ENCODE data around the gene RABL2A.
"Not testable (repeated sequence)": the region's sequence is repeated elsewhere in the genome, so short reads cannot be mapped to it uniquely, and the experiment has no call there.

RABL2A gene

GRCh38 chr2:113626616-113627330, at the start of gene RABL2A:
Gene RABL2A (plus strand): TSS chr2:113627266. CDS start chr2:113628607, 1,341 bp downstream.
- not testable (repeated sequence) for DNase-seq

- DNase-seq, result not testable (repeated sequence)
These were observed 48.6 kb upstream of the RABL2A start for GRCh38 chr2:113578508-113578907.

- DNase-seq, result not testable (repeated sequence)
These were observed 44.6 kb upstream of the RABL2A start for GRCh38 chr2:113582473-113582872.

GRCh38 chr2:113583521-113584225, 43.4 kb upstream of the RABL2A start:
- DNase-seq, result not testable (repeated sequence)

DNA sequence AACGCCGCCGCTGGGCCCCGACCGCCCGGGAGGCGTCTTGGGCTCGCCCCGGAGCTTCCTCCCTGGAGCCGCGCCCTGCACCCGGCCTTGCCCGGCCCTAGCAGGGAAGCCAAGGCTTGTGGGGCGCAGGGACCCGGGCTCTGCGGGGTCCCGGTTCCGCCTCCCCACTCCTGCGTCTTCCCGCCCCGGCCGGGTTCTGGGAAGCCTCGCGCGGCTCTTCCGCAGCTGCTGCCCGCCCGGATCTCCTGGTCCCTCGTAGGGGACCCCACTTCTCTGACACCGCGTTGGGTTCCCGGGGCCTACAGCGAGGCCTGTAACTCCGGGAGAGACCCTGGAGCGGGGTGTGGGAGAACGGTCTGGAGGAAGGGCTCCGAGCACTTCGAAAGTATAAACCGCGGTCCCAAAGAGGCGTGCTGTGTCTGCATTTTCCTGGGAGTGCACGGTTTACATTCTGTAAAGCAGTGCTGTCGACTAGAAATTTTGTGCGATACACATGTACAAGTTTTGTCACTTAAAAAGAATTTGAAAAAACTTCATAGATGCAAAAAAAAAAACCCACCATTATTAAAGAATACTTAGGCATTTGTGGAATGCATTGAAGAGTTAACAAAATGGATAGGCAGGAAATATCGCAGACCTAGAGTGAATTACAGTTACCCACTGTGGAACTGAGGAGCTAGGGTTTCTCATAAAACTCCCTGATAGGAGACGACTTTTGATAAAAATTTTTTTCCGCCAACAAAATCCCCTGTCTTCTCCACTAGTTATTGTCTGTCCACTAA, 42.6 kb upstream of the RABL2A start:
- not testable (repeated sequence) for DNase-seq

DNA sequence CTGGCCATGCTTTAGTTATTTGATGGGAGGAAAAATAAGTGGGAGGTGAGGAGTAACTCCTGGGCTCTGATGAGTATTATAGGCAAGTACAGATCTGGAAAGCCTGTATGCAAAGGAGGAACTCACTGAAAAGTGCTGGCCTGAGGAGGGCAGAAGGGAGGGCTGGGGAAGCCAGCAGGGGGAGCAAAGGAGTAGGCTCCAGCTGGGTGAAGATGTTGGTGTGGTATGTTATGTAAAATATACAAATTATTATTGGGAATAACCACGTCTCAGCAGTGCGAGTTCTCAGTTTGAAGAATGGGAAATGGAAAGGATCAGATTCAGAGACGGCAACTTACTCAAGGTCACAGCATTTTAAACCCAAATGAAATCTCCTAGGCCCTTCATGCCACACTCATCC, 39.9 kb upstream of the RABL2A start:
- DNase-seq, result not testable (repeated sequence)

GRCh38 chr2:113589591-113589990, 37.5 kb upstream of the RABL2A start:
- DNase-seq, result not testable (repeated sequence)

GRCh38 chr2:113591926-113592325, 35.1 kb upstream of the RABL2A start:
- DNase-seq, result not testable (repeated sequence)

GRCh38 chr2:113593280-113593679, 33.8 kb upstream of the RABL2A start:
- DNase-seq, result not testable (repeated sequence)

DNA sequence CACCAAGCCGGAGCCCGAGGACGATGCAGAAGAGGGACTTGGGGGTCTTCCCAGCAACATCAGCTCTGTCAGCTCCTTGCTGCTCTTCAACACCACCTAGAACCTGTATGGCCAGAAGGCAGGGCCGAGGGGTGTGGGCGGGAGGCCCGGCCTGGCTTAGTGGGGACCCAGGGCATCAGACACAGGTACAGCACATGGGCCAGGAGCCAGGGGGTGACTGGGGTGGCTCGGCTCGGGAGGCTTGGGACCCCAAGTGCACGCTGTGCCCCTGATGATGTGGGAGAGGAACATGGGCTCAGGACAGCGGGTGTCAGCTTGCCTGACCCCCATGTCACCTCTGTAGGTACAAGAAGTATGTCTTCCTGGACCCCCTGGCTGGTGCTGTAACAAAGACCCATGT, 31.3 kb upstream of the RABL2A start:
- not testable (repeated sequence) for DNase-seq

DNA sequence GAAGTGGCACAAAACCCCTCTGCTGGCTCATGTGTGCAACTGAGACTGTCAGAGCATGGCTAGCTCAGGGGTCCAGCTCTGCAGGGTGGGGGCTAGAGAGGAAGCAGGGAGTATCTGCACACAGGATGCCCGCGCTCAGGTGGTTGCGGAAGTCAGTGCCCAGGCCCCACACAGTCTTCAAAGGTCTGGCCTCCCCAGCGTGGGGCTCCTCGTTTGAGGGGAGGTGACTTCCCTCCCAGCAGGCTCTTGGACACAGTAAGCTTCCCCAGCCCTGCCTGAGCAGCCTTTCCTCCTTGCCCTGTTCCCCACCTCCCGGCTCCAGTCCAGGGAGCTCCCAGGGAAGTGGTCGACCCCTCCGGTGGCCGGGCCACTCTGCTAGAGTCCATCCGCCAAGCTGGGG, 29.9 kb upstream of the RABL2A start:
- not testable (repeated sequence) for DNase-seq

- not testable (repeated sequence) for DNase-seq
These were observed 29.5 kb upstream of the RABL2A start for GRCh38 chr2:113597572-113597971.

GRCh38 chr2:113598180-113598579, 28.9 kb upstream of the RABL2A start:
- not testable (repeated sequence) for DNase-seq

DNA sequence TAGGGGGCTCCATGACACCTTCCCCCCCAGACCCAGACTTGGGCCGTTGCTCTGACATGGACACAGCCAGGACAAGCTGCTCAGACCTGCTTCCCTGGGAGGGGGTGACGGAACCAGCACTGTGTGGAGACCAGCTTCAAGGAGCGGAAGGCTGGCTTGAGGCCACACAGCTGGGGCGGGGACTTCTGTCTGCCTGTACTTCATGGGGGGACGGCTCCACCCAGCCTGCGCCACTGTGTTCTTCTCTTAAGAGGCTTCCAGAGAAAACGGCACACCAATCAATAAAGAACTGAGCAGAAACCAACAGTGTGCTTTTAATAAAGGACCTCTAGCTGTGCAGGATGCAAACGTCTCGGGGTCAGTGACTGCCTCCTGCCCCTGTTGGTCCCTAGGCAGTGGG, 28.3 kb upstream of the RABL2A start:
- not testable (repeated sequence) for DNase-seq

DNA sequence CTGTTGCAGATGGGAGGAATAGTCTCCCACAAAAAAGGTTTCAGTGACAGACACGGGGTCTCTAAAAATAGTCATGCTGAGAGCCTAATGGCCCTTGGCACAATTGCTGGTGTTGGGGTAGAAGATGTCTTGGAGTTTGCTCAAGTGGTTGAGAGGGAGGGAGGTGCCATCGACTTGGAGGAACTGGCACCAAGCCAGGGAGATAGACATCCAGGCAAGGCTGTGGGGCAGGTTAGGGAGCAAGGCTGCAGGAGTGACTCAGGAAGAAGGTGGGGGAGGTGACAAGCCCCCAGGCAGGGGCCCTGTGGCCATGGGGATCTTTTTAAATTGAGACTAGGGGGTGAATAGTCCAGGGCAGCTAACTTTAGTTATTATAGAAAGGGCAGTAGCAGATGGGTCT, 27.9 kb upstream of the RABL2A start:
- DNase-seq, result not testable (repeated sequence)

GRCh38 chr2:113602040-113602769, 24.9 kb upstream of the RABL2A start:
- not testable (repeated sequence) for DNase-seq

GRCh38 chr2:113602869-113603466, 24.1 kb upstream of the RABL2A start:
- DNase-seq, result no peak

DNA sequence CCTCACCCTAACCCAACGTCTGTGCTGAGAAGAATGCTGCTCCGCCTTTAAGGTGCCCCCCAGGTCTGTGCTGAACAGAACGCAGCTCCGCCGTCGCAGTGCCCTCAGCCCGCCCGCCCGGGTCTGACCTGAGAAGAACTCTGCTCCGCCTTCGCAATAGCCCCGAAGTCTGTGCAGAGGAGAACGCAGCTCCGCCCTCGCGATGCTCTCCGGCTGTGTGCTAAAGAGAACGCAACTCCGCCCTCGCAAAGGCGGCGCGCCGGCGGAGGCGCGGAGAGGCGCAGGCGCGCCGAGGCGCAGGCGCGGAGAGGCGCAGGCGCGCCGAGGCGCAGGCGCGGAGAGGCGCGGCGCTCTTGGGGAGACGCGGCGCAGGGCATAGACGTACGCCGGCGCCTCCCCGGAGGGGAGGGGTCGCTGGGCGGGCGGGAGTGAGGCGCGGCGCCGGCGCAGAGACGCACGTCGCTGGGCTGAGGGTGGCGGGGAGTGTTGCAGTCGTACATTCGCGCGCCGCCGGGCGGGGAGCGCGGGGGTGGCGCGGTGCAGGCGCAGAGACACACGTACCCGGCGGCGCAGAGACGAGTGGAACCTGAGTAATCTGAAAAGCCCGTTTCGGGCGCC, 23.5 kb upstream of the RABL2A start:
- DNase-seq, result not testable (repeated sequence)

- DNase-seq, result not testable (repeated sequence)
These were observed 23.0 kb upstream of the RABL2A start for GRCh38 chr2:113604085-113604477.

GRCh38 chr2:113604661-113605060, 22.4 kb upstream of the RABL2A start:
- DNase-seq, result not testable (repeated sequence)

DNA sequence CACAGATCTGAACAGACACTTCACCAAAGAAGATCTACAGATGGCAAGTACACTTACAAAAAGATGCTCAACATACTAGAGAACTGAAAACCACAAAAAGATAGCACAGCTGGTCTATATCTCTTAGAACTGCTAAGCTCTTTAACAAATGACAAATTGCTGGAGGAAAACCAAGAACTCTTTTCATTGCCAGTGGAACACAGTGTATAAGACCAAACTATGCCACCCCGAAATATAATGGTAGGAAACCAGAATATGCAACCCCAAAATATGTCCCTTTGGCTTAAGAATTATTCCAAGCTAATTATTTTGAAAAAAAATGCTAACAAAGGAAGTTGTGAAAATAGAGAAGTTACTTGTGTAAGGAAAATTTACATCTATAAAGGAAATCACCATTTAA, 21.0 kb upstream of the RABL2A start:
- not testable (repeated sequence) for DNase-seq

GRCh38 chr2:113609822-113610221, 17.2 kb upstream of the RABL2A start:
- DNase-seq, result not testable (repeated sequence)

All from NCI-H1048 (cell line).